T-helper 1 cell (primary cell): ENCODE results near the gene NAGPA.
A peak's percentile ranks its signal among the peaks of the same experiment; 100 is the strongest.
"Not testable (repeated sequence)": the region's sequence is repeated elsewhere in the genome, so short reads cannot be mapped to it uniquely, and the experiment has no call there.

Experiments
- DNase-seq, 5 donors: peaks; one replicate each; pipeline ENCODE4 v3.0.0-alpha.2; 2012 to 2020

NAGPA gene

DNA sequence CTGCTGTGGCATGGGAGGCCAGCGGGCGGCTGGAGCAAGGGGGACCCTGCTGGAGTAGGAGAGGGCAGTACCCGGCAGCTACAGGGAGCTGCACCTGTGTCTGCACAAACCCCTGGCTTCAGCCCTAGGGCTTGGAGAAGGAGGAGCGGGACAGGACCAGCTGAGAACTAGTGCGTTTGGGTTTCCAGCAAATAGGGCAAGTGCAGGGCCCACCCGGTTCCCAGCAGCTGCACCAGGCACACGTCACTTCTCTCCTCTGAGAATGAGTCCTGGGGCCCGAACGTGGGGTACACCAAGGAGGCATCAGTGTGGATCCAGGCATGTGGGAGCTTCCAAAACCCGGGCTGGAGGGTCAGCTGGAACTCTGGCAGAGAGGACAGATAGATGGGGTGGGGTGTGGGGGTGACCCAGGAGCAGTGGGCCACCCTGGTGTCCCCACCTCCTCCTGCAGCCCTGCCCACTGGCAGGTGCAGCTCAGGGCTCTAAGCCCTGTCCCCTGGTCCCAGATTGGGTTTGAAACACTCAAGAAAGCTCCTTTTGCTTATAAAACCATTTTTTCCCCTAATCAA is 26.4 kb upstream of the NAGPA start:
- DNase-seq, result no peak

DNA sequence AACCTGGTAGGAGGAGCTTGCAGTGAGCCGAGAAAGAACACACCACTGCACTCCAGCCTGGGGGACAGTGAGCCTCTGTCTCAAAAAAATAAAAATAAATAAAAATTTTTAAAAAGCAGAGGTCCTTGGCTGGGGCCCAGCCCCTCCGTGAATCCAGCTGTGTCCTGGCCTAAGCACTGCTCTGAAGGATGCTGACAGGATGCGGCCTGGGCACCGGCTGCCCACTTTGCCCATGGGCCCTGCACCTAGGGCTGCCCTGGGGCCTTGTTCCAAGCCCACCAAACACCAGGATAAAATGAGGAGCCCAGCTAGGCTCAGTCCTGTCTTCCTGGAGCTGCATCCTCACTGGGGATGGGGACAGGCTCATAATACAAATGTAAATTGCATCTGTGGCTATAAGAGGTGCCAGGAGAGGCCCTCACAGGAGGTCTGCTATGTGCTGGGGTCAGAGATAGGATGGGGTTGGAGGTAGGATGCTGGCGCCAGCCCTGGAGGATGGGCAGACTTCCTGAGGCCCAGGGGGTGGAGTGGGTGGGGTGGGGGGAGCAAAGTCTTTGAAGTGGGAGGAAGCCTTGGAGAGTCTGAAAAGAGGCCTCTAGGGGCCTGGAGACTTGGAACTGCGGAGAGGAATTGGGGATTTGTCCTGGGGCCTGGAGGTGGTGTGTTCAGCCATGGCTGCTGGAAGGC is 25.8 kb upstream of the NAGPA start:
- DNase-seq, result no peak

DNA sequence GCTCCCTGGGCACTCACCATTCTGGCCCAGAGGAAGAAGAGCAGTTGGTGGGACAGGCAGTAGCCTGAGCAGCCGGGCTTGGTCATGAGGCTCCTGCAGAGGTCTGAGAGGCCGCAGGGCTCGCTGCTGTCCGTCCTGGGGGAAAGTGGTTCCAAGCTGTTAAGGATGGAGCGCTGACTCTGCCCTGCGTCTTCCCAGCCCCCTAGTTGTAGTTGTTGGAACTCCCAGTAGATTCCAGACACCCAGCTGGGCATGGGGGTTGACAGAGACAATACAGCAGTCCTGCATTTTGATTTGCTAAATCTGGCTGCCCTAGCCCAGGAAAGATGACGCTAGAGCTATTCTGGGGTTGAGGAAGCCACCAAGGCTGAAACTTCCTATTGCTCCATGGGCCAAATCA is 24.7 kb upstream of the NAGPA start:
- no peak for DNase-seq

DNA sequence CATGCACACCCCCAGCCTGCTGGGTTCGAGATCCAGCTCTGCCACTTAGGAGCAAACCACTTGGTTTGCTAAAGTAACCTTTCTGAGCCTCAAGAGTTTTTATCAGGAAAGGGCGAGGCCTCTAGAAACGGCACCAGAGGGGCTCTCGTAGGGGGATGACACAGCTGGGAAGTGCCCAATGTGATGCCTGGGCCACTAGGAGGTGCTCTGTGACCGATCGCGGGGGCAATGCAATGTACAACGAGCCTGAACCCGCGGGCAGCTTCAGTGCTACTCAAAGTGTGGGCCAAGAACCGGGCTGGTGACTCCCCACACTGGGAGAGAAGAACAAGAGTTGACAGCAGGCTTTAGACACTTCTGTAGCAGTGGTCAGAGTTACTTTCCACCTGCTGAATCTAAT is 22.6 kb upstream of the NAGPA start:
- peak in 2 of 5 donors; percentile 11 to 39 for DNase-seq

DNA sequence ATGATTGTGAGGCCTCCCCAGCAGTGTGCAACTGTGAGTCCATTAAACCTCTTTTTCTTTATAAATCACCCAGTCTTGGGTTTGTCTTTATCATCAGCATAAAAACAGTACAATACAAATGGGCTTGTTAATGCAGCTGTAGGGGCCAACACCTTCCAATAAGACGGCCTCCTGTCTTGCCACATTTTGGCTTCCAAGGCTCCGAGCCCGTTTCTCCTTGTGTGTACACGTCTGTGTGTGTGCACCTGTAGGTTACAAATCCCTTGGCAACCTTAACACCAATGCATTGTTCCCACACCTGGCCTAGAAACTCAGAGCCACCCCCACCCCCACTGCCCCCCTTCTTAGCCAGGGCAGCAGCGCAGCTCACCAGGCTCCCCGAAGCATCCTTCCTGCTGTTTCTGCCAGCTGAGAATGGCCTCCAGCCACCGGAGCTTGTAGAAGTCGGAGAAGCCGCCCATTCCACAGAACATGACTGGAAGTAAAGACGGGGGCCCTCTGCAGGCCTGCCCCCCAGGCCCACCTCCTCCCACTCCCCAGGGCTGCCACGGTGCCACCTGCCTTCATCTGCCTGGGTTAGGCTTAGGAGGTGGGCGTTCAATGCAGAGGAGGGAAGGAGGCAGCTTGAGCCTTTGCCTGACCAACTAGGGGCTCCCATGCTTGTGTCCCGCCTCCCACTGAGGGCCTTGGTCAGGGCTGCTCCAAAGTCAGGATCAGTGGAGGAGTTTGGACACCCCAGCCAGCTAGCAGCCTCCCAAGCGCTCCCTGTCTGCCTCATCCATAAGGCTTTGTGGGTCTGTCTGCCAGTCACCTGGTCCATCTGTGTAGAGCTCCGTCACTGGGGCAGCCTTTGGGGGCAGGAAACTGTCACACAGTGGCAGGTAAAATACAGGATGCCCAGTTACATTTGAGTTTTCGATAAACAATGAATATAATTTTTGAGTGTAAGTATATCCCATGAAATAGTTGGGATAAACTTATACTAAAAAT is 21.4 kb upstream of the NAGPA start:
- DNase-seq, result no peak

DNA sequence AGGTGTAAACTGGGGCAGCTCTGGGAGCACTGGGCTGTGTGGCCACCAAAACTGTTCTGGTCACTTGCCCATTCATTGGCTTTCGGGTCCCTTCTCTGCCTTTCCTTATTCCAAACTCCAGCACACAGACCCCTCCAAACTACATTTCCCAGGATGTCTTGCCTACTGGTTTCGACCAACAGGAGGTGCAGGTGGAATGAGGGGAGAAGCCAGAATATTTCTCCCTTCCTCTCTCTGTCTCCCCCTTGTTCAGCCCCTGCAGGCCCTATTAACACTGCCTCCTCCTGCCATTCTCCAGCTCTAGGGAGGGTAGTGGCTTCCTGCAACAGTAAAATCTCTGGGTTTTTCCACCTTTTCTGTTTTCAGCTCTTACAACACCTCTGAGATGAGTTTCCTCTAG is 13.2 kb upstream of the NAGPA start:
- DNase-seq, result no peak

DNA sequence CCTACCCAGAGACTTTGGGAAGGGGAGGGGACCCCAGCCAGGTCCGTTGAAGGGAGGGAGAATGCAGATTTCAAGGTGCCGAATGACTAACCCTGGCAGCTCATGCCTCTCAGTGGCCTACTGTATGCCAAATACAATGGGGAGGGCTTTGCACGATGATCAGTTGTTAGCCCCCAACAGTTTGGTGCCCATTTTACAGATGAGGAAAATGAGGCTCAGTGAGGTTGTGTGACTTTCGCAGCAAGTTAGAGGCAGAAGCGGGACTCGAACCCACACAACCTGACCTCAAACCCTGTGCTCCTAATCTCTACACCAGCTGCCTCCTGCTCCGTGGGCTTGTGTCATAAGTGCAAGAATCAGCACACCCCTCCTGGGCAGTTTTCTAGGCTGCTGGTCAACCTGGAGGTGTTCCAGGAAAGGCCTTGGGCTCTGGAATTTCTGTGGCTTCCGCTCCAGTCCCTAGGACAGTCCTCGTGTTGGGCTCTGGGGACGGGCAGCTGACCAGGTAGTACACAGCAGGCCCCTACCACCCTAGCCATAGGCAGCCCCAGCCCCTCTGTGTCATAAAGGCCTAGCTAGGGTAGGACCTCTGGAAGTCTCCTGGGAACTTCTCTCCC is 11.9 kb upstream of the NAGPA start:
- DNase-seq, result no peak

DNA sequence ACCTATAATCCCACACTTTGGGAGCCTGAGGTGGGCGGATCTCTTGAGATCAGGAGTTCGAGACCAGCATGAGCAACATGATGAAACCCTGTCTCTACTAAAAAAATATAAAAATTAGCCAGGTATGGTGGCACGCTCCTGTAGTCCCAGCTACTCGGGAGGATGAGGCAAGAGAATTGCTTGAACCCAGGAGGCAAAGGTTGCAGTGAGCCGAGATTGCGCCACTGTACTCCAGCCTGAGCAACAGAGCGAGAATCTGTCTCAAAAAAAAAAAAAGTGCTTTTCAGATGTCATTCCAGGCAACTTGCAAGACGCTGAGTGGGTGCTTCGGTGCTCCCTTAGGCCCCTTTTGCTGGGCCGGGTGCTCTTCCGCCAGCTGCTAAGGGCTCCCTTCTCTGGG is 10.8 kb upstream of the NAGPA start:
- not testable (repeated sequence) for DNase-seq

DNA sequence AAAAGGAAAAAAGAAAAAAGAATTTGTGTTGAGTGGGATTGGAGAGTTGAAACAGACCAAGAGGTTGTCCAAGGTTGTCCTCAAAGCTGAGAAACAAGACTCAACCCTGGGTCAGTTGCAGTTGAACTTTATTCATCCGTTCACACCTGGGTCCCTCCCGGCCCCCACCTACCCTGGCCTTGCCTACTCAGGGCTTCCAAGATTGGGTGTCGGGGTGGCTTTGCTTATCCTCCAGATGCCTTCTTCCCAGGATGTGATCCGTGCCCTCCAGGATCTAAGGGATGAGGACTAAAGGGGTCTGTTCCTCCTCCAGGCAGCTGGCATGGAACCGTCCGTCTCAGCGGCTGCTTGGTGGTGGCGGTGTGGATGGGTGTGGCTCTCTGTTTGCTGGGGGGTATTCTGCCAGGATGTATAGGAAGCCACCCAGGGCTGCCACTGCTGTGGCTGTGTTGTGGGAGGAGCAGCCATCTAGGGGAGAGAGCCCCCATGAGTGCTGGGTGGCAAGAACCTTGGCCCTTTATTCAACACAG is 10.3 kb upstream of the NAGPA start:
- DNase-seq, result no peak

DNA sequence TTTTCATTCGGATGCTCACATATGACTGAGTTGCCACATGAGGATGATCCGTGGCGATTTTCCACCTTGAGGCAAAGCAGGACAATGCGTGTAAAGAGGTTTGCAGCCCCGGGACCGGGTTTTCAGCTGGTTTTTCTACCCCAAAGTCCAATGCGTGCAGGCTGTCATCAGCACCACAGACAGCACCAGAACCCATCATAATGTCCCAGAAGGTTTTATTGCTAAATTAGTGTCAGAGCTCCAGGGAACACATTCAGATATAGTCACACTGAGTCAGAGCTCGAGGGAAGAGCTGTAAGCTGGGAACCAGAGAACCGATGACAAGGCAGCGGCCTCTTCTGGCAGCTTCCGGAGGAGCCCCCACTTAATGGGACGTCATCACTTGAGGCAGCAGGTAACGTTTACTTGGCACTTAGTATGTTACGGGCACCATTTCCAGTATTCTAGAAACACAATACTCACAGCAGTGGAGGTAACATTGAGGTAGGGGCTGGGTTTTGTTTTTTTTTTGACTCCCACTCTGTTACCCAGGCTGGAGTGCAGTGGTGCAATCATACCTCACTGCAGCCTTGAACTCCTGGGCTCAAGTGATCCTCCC is 8.9 kb upstream of the NAGPA start:
- no peak for DNase-seq

DNA sequence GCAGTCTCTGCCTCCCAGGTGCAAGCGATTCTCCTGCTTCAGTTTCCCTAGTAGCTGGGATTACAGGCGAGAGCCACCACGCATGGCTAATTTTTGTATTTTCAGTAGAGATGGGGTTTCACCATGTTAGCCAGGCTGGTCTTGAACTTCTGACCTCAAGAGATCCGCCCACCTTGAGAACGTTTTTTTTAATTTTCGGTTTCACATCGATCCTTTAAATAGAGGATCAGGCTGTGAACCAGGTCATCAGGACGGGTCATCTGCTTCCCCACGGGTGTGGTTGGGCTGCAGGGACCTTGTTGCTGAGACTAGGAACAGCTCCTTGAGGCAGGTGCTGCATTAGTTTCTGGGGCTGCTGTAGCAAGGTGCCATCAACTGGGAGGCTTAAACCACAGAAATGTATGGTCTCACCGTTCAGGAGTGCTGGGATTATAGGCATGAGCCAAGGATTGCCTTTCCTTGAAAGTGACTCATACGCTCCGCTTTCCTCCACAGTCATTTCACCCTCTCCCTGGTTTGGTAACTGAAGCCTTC is 7.9 kb upstream of the NAGPA start:
- DNase-seq, result no peak

DNA sequence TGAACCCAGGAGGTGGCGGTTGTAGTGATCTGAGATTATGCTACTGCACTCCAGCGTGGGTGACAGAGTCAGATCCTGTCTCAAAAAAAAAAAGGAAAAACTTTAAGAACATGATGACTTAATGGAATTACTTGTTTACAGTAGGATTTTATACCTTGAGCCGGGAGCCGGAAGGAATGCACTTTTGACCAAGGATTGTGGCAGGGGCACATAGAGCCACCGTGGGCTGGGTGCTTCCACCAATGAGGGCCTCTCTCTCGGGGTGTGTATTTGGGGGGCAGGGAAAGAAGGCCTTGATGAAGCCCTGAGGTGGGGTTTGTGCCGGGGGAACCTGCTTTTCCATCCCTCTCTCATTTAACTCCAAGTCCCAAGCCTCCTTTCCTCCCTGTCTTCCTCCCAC is 6.7 kb upstream of the NAGPA start:
- no peak for DNase-seq

DNA sequence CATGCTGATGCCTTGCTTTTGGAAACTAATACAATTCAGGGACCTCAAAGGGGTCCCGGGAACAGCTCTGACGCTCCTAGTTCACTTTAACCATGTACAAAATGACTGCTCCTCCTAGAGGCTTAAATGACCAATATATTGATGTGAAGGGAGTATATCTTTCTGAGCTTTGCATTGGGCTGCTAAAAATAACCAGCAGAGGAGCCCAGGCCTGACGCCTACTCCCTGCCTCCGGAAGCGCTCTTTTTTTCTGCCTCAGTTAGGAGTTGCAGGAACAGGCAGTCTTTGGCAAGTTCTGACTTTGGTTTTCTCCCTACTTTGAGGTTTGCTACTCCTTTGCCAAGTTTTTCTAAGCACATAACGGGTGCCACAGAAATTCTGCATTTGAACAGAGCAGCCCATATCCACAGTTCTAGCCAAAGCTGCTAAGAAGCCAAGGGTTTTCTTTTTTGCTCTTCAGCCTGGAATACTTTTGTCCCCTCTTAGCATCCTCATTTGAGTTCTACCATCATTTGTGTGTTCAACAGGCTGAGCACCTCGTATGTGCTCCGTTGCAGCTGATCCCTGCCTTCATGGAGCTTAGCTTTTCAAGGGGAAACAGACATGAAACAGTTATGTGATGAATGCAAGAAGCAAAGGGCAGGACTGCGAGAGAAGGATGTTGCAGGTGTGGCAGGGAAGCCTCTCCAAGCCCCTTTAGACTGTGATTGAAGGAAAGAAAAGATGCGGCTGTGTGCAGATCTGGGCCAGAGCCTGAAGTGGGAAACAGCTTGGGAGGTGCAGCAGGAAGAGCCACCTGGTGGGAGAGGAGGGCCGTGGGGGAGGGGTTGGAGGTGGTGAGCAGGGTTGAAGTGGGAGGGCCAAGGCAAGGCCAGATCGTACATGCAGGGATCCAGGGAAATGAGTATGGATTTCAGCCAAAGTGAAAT is 2.8 kb upstream of the NAGPA start:
- no peak for DNase-seq

DNA sequence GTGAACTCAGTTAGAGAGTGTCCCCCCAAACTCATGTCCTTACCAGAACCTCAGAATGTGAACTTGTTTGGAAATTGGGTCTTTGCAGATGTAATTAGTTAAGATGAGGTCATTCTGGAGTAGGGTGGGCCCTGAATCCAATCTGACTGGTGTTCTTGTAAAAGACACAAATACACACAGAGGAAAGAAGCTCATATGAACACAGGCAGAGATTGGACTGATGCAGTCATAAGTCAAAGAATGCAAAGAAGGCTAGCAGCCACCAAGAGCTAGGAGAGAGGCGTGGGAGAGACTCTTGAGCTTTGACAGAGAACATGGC is 2.1 kb upstream of the NAGPA start:
- no peak for DNase-seq

DNA sequence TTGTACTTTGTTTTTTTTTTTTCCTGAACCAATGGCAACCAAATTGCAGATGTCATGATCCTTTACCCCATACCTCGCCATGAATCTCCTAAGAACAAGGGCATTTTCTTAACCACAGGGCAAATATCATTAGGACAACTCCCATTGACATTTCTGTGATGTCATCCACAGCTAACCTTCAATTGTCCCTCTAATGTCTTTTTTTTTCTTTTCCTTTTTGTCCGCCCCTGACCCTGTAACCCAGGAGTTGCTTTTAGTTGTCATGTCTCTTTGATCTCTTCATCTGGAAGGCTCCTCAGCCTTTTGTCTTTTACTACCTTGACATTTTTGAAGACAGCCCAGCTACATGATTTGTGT is 410 bp upstream of the NAGPA start:
- DNase-seq, result no peak

DNA sequence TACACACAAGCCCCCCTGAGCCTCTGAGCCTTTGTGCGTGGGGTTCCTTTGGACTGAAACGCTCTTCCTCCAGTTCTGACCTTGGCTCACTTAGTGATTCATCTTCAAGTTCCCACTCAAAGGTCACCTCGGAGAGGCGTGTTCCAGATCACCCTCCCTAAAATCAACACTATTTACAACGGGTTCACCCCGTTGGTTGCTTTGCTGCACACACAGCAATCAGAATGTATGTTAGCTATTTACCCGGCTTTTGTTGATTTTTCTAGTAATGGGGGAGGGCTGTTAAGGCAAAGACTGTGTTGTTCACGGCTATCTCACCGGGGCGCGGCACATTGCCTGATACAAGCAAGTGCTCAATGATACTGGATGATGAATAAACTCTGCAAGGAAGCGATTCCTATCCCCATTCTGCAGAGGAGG is 977 bp downstream of the NAGPA start:
- DNase-seq, result no peak

DNA sequence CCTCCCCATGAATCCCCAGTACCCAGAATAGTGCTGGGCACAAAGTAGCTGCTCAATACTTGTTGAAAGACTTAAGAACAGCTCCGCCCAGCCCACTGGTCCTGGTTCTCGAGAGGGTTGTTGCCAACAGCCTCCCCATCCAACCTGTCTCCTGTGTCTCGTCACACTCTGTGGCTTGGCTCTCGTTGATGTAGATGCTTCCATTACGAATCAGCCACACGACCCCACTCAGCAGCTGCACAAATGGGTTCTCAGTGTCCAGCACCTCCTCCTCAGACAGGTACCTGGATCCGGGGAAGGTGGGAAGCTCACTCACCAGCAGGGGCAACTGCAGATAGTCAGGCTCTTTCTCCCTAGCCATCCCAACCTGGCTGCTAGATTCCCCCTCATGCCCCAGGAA is 2.1 kb downstream of the NAGPA start:
- no peak for DNase-seq

DNA sequence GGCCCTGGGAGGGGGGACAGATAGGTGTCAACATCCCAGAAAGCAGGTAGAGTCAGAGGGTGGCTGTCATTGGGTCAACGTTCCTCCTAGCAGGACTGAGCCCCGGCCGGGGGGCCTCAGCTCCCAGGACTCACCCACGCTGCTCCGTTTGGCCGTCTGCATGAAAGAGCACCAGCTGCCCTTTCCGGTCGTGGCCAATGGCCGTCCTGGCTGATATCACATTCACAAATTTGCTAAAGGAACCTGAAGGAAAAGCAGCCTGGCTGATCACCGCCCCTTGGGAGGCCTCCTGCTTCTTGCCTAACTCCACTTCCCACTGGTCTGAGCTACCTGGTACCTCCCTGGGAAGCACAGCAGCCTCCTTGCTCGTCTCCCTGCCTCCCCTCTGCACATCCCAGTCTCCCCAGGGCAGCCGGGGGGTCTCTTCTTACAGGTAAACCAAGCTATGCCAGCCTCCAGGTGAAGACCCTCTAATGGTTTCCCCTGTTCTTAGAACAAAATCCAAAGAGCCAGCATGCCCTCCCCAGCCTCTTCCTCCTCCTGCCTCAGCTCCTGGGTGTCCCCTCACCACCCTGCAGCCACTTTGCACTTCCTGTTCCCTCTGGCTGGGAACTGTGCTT is 3.4 kb downstream of the NAGPA start:
- no peak for DNase-seq

DNA sequence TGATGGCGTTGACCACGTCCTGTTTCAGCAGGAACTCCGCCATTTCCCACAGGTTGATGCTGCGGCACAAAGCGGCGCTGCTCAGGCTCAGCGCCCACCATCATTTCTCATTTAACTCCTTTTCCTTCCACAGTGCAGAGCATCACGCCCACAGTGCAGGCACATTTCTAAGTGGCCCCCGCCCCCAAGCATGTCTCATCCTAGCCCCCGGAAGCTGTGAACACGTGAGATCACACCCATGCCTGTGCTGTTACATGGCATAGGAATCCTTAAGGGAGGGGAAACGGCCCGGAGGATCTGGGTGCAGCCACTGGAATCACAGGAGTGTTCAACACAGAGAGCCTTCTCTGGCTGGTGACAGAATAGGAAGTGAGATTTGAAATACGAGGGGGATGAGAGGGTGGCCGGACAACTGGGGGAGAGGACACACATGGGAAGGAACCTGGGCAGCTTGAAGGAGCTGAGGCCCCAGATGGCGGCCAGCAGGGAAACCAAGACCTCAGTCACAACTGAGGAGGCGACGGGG is 4.7 kb downstream of the NAGPA start:
- no peak for DNase-seq

DNA sequence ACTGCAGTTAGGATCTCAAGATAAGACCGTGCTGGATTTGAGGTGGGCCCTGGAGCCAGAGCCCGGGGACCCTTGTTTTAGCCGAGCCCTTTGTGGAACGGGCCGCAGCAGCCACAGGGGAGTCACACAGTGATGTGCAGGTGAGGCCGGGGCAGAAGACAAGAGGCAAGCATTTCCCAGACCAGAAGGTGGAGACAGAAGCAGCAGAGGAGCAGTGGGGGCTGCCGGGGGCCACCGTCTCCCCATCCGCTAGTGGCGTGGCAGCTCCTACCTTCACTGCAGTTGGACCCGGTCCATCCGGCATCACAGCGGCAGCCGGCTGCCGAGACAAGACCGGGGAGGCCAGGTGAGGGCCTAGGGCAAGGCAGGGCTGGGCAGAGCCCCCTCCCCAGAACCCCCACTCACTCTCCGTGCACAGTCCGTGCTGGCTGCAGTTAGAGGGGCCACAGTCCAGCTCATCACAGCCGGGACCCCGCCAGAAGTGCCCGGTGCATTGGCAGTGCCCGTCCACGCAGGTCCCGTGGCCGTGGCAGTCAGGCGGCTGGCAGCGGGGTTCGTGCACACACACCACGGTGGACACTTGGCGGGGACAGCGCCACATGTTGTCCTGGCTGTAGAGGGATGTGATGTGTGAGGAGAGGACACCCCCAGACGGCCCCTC is 6.0 kb downstream of the NAGPA start:
- DNase-seq, result no peak
